Endothelial cell of umbilical vein (primary cell): ENCODE measurements around the gene PER3. TPM values are rescaled to one million over a fixed set of nuclear protein-coding genes. Genes with fewer than 3 reads are reported as not detected.

ENCODE experiments used
- BruUV-seq: library from RNA; stranded (reverse); fragments of 400-500 nt; replicated peaks from 2 replicates; lab custom pipeline; 2021; lab: Mats Ljungman, UMichigan
- CTCF ChIA-PET: fragments of 300-600, 350-600 bp; sonication (Branson Sonifier 250); formaldehyde crosslinking; loops from one replicate; lab custom pipeline; 2021; ENCODE audit warnings: antibody characterized with exemption, inconsistent platforms; lab: Charles Lee
- POLR2A ChIA-PET: fragments of 300-600, 350-600 bp; sonication (Branson Sonifier 250); formaldehyde crosslinking; loops from one replicate; lab custom pipeline; 2021; ENCODE audit warnings: antibody characterized with exemption, inconsistent platforms; lab: Charles Lee
- DNase-seq: peaks from one replicate; pipeline ENCODE4 v3.0.0-alpha.2; 2011; ENCODE audit warnings: low read depth, low spot score
- FAIRE-seq: peaks from 2 replicates; lab custom pipeline; 2011; peaks lifted over from hg19 to GRCh38; lab: Jason Lieb, UNC
- H2AFZ ChIP-seq: 2 replicates; pipeline ENCODE4 v1.6.0; 2012; ENCODE audit warnings: low read depth, low read length, control low read depth, inconsistent platforms
- H3K27ac ChIP-seq: 2 replicates; pipeline ENCODE4 v1.5.1; 2011; ENCODE audit warnings: low read depth, mild to moderate bottlenecking, control low read depth, low read length, moderate library complexity; ENCODE audit not compliant: insufficient read depth
- H3K27me3 ChIP-seq, 2 experiments: 2 replicates each; pipeline versions ENCODE4 v1.6.0 to v1.6.1; 2011; ENCODE audit warnings: low read length in 2 of 2, mixed read lengths in 1 of 2; ENCODE audit not compliant: control insufficient read depth in 2 of 2, insufficient read depth in 2 of 2
- H3K36me3 ChIP-seq, 2 experiments: 2 replicates in 1 of 2; 3 replicates in 1 of 2; pipeline ENCODE4 v1.5.1; 2011; ENCODE audit warnings: low read length in 2 of 2, mild to moderate bottlenecking in 1 of 2, moderate library complexity in 1 of 2; ENCODE audit not compliant: control insufficient read depth in 2 of 2, insufficient read depth in 2 of 2; ENCODE audit errors: extremely low read depth in 1 of 2
- H3K4me1 ChIP-seq: 3 replicates; pipeline ENCODE4 v1.5.1; 2011; ENCODE audit warnings: mild to moderate bottlenecking, low read length; ENCODE audit not compliant: control insufficient read depth, insufficient read depth; ENCODE audit errors: extremely low read depth
- H3K4me2 ChIP-seq: 2 replicates; pipeline ENCODE4 v1.6.1; 2011; ENCODE audit warnings: low read length, control low read depth, mixed read lengths; ENCODE audit not compliant: insufficient read depth
- H3K4me3 ChIP-seq, 3 experiments: fragments of 200-600 bp in 1 of 3; sonication (generic), shearing (Covaris generic) in 1 of 3; replicated peaks in 1 of 3; 2 replicates each; pipeline ENCODE4 v1.5.1; 2011 to 2016; ENCODE audit warnings: control low read depth in 3 of 3, low read length in 3 of 3, mild to moderate bottlenecking in 2 of 3, inconsistent platforms in 1 of 3, low read depth in 1 of 3, moderate library complexity in 1 of 3; ENCODE audit not compliant: insufficient read depth in 1 of 3
- H3K79me2 ChIP-seq: 2 replicates; pipeline ENCODE4 v1.6.0; 2012; ENCODE audit warnings: low read length, inconsistent platforms; ENCODE audit not compliant: control insufficient read depth, insufficient read depth
- H3K9ac ChIP-seq: replicated peaks from 2 replicates; pipeline ENCODE3; 2011; ENCODE audit warnings: low read length, control low read depth; ENCODE audit not compliant: insufficient read depth; ENCODE audit errors: extremely low read depth
- H3K9me1 ChIP-seq: replicated peaks from 3 replicates; pipeline ENCODE4 v1.6.0; 2011; ENCODE audit warnings: mild to moderate bottlenecking, low read length; ENCODE audit not compliant: control insufficient read depth, insufficient read depth; ENCODE audit errors: extremely low read depth
- H3K9me3 ChIP-seq: replicated peaks from 2 replicates; pipeline ENCODE4 v1.5.1; 2012; ENCODE audit warnings: low read length, inconsistent platforms; ENCODE audit not compliant: control insufficient read depth, insufficient read depth
- H4K20me1 ChIP-seq: replicated peaks from 2 replicates; pipeline ENCODE3; 2011; ENCODE audit warnings: mild to moderate bottlenecking, low read length; ENCODE audit not compliant: control insufficient read depth, insufficient read depth; ENCODE audit errors: extremely low read depth
- EZH2 ChIP-seq: IDR thresholded peaks from 2 replicates; pipeline ENCODE4 v1.6.1; 2012; ENCODE audit warnings: borderline replicate concordance, low read depth, mild to moderate bottlenecking, moderate library complexity, low read length, inconsistent platforms; ENCODE audit not compliant: severe bottlenecking
- GATA2 ChIP-seq: IDR thresholded peaks from 2 replicates; pipeline ENCODE4 v1.7.0; 2011; ENCODE audit warnings: low read depth, mild to moderate bottlenecking, moderate library complexity, mixed read lengths, low read length; ENCODE audit not compliant: insufficient read length, insufficient read depth
- JUN ChIP-seq: IDR thresholded peaks from 2 replicates; pipeline ENCODE4 v1.6.1; 2011; ENCODE audit warnings: borderline replicate concordance, low read depth; ENCODE audit not compliant: insufficient read length, insufficient read depth
- MYC ChIP-seq: IDR thresholded peaks from one replicate; pipeline ENCODE4 v1.6.1; 2011; ENCODE audit warnings: mild to moderate bottlenecking, low read depth, low read length
- POLR2A ChIP-seq: IDR thresholded peaks from 2 replicates; pipeline ENCODE4 v1.6.1; 2012; ENCODE audit warnings: low read depth, mild to moderate bottlenecking, control low read depth, low read length
- POLR2AphosphoS5 ChIP-seq: IDR thresholded peaks from 2 replicates; pipeline ENCODE4 v1.6.1; 2012; ENCODE audit warnings: low read depth, mild to moderate bottlenecking, control low read depth, low read length, moderate library complexity; ENCODE audit not compliant: insufficient read depth
- dilution Hi-C: fragments of 300-500 bp; cut with MboI; formaldehyde crosslinking; loops from one replicate; pipeline ENCODE4 v1.15.0; 2019; ENCODE audit warnings: low sequenced_read_pairs; ENCODE audit not compliant: extremely low pct_ligation_motif_present
- intact Hi-C: fragments of 100-400 bp; cut with micrococcal nuclease; formaldehyde crosslinking; loops from one replicate; pipeline ENCODE4 v1.10.0; 2022
- polyA plus RNA-seq, 4 experiments: library from polyadenylated mRNA; depleted of rRNA in 3 of 4; stranded (reverse) in 3 of 4; unstranded in 1 of 4; fragments of >200 nt; gene quantifications; 2 replicates each; pipeline versions ENCODE4 v1.2.1 to v1.2.3, GENCODE V29; 2011 to 2012; ENCODE audit warnings: missing spikeins in 1 of 4
- total RNA-seq: library from RNA; stranded (reverse); gene quantifications from 2 replicates; pipeline ENCODE4 v1.2.3, GENCODE V29; 2021

The PER3 gene
- total and polyA plus RNA-seq, 2 donors (not counting 3 experiments of a cell fraction or from before 2014, with no cell fraction given) = 2.5 to 2.6 TPM

- H3K79me2 ChIP-seq = no peaks in the 10 kb centered on the region
- CTCF ChIA-PET = no interaction called here
- no peak for TF ChIP-seq MYC
- TF ChIP-seq POLR2A = no peak
- no peak for TF ChIP-seq EZH2
- TF ChIP-seq GATA2 = no peak
- no peak for TF ChIP-seq JUN
- no peaks in the 10 kb centered on the region for H3K4me1 ChIP-seq
- intact Hi-C loops (no loop called here), dilution Hi-C loops (no loop called here)
- no peaks in the 10 kb centered on the region for H3K36me3 ChIP-seq
- no peaks in the 10 kb centered on the region for H3K27me3 ChIP-seq
- no peaks in the 10 kb centered on the region for H3K9me1 ChIP-seq
- no TSS peak for BruUV-seq
- H3K9me3 ChIP-seq = no peaks in the 10 kb centered on the region
- FAIRE-seq (no peak), DNase-seq (no peak)
- no peak overlapping the region for H3K27ac ChIP-seq
- POLR2A ChIA-PET = no interaction called here
- no peak overlapping the region for H3K4me3 ChIP-seq
- H3K9ac ChIP-seq = no peak overlapping the region
- no peak overlapping the region for H3K4me2 ChIP-seq
- H4K20me1 ChIP-seq = no peaks in the 10 kb centered on the region
- no peak overlapping the region for H2AFZ ChIP-seq
These were observed 77.4 kb downstream of the PER3 start for GRCh38 chr1:7861452-7861851.

- H3K4me2 ChIP-seq = no peak overlapping the region
- no peaks in the 10 kb centered on the region for H3K79me2 ChIP-seq
- intact Hi-C loops = no loop called here
- no peaks in the 10 kb centered on the region for H3K9me3 ChIP-seq
- H3K36me3 ChIP-seq = no peaks in the 10 kb centered on the region
- dilution Hi-C loops = no loop called here
- H3K9me1 ChIP-seq = no peaks in the 10 kb centered on the region
- CTCF ChIA-PET = interaction anchor here (1.2 kb wide), 1 partner anchor 11 kb away, joined by 4 read pairs; no protein-coding TSS in a partner anchor
- H3K9ac ChIP-seq = no peak overlapping the region
- DNase-seq = no peak
- H4K20me1 ChIP-seq = no peaks in the 10 kb centered on the region
- no TSS peak for BruUV-seq
- H2AFZ ChIP-seq = no peak overlapping the region
- H3K27me3 ChIP-seq = no peaks in the 10 kb centered on the region
- no peak overlapping the region for H3K27ac ChIP-seq
- no peak for FAIRE-seq
- POLR2A ChIA-PET = no interaction called here
- H3K4me1 ChIP-seq = no peaks in the 10 kb centered on the region
- no peak overlapping the region for H3K4me3 ChIP-seq
- TF ChIP-seq GATA2 (no peak), POLR2AphosphoS5 (no peak), EZH2 (no peak), POLR2A (no peak)
These were observed 78.3 kb downstream of the PER3 start for GRCh38 chr1:7862211-7863060.
